ENCODE measurements around the gene GTF2F2. TPM values are rescaled to one million over a fixed set of nuclear protein-coding genes. Genes with fewer than 3 reads are reported as not detected.

GTF2F2 gene
- total RNA-seq, 4 donors from 2014 or later, result 24.5 to 35.0 (median 30.5) TPM

DNA sequence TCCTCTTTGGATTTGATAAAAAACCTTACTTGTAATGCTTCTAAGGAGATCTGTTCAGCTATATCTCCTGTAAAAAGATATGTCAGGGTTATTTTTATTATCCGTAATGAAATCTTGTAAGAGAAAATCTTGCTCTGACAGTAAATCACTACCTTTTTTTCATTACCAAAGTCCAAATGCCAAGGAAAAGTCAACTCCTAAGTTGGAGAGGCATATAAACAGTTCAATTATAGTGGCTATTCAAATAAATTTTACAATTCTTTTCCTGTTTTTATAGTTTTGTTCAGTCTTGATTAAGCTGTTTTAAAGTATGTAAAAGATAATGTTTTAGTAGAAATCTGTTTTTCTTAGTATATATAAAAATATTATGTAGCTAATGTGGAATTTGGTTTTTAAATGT, 71.6 kb downstream of the GTF2F2 start:
- 83% methylated on average over 1 of the region's 1 CpG for WGBS

DNA sequence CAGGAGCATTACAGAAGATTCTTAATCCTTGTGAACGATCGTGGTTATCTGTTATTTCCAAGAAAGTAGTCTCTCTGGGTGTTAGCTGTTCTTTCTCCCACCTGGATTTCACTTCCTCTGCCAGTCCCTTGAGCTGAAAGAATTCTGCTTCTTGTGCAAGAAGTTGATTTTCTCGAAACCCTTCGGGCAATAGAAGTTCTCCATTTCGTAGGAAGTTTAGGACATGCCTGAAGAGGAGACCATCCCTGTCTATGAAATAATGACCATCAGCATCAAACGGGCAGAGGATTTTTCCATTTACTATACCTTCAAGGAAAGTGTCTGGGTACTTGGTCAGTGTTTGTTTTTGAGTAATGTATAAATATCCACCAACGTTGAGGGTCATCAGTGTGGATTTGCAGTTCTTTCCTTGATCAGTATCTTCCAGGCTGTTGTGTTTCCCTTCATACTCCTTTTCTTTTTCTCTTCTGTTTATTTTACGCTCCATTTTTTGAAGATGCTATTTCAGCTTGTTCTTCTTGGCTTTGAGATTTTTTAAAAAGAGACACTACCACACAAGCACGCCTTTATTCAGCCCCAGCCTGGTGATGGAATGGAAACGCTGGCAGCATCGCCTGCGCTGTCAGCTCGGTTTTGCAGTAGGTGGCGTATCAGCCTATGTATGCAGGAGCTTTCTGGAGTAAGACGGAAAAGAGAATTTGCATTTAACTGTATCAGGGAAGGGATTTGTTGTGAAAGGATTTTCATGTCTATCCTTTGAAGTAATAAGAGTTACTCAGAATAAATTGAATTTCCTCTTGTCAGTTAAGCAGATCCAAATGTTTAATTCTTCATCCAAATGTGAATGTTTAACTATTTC, 74.0 kb downstream of the GTF2F2 start:
- Histone ChIP-seq H3K27me3 (no peaks in the 10 kb centered on the region), H3K4me1 (peaks cover 5% of the 10 kb centered on the region), H3K27ac (no peak overlapping the region), H3K36me3 (no peaks in the 10 kb centered on the region), H3K9me3 (no peaks in the 10 kb centered on the region), H3K4me3 (no peak overlapping the region)
- 71% methylated on average over 15 of the region's 15 CpGs for whole genome bisulfite sequencing
- TF ChIP-seq, protein P1, sequence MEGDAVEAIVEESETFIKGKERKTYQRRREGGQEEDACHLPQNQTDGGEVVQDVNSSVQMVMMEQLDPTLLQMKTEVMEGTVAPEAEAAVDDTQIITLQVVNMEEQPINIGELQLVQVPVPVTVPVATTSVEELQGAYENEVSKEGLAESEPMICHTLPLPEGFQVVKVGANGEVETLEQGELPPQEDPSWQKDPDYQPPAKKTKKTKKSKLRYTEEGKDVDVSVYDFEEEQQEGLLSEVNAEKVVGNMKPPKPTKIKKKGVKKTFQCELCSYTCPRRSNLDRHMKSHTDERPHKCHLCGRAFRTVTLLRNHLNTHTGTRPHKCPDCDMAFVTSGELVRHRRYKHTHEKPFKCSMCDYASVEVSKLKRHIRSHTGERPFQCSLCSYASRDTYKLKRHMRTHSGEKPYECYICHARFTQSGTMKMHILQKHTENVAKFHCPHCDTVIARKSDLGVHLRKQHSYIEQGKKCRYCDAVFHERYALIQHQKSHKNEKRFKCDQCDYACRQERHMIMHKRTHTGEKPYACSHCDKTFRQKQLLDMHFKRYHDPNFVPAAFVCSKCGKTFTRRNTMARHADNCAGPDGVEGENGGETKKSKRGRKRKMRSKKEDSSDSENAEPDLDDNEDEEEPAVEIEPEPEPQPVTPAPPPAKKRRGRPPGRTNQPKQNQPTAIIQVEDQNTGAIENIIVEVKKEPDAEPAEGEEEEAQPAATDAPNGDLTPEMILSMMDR (IDR thresholded peaks at IDR 0.05), result peak in 1 of 2 donors; percentile 17
- TF ChIP-seq POLR2AphosphoS5 (IDR thresholded peaks at IDR 0.05), result no peak
- DNase-seq (ENCODE audit: low spot score in 2 of 2), result no peak

More for the DNA sequence above, 71.6 kb downstream of the GTF2F2 start:
- DNase-seq (ENCODE audit: low spot score in 2 of 2), result no peak
- Histone ChIP-seq H3K36me3 (no peaks in the 10 kb centered on the region), H3K27ac (no peak overlapping the region), H3K9me3 (no peaks in the 10 kb centered on the region), H3K4me3 (no peak overlapping the region), H3K27me3 (no peaks in the 10 kb centered on the region), H3K4me1 (peaks cover 5% of the 10 kb centered on the region)
- TF ChIP-seq EP300 (IDR thresholded peaks at IDR 0.05) (no peak), POLR2A (IDR thresholded peaks at IDR 0.05) (no peak), POLR2AphosphoS5 (IDR thresholded peaks at IDR 0.05) (no peak)
- TF ChIP-seq, protein P1 (IDR thresholded peaks at IDR 0.05), result no peak

- no peak overlapping the region for H3K27ac ChIP-seq
- no peak overlapping the region for H3K4me3 ChIP-seq
- WGBS, result 92% methylated on average over 1 of the region's 1 CpG
Measured at GRCh38 chr13:45195421-45195820, 75.1 kb downstream of the GTF2F2 start.

DNA sequence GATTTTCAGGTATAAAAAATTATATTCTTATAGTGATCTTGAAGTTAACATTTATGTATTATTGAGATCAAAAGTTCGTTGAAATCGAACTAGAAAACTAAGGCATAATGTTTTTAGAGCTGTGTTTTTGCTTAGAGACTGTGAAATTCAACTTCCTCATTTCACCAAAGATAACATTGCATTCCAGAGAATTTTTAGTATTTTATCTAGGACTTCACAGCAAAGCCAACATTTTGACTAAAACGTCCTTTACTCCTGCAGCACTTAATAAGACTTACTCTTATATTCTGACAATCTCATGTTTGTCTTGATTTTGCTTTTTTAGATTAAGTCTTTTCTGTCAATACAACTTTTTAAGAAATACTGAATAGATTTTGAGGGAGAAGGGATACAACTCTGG, 75.8 kb downstream of the GTF2F2 start:
- no peaks in the 10 kb centered on the region for H3K9me3 ChIP-seq
- TF ChIP-seq EP300 (IDR thresholded peaks at IDR 0.05) (no peak), POLR2A (IDR thresholded peaks at IDR 0.05) (no peak), POLR2AphosphoS5 (IDR thresholded peaks at IDR 0.05) (no peak)
- TF ChIP-seq, protein P1 (IDR thresholded peaks at IDR 0.05), result no peak
- H3K4me3 ChIP-seq, result no peak overlapping the region
- DNase-seq (ENCODE audit: low spot score in 2 of 2), result no peak
- H3K27me3 ChIP-seq, result no peaks in the 10 kb centered on the region
- no peak overlapping the region for H3K27ac ChIP-seq
- no peaks in the 10 kb centered on the region for H3K36me3 ChIP-seq
- H3K4me1 ChIP-seq, result peaks cover 5% of the 10 kb centered on the region
- WGBS, result 77% methylated on average over 3 of the region's 3 CpGs

More at GRCh38 chr13:45195421-45195820, 75.1 kb downstream of the GTF2F2 start:
- H3K36me3 ChIP-seq, result no peaks in the 10 kb centered on the region
- no peaks in the 10 kb centered on the region for H3K27me3 ChIP-seq
- no peaks in the 10 kb centered on the region for H3K9me3 ChIP-seq
- TF ChIP-seq, protein P1 (IDR thresholded peaks at IDR 0.05), result no peak
- TF ChIP-seq POLR2AphosphoS5 (IDR thresholded peaks at IDR 0.05) (no peak), POLR2A (IDR thresholded peaks at IDR 0.05) (no peak), EP300 (IDR thresholded peaks at IDR 0.05) (no peak)
- peaks cover 5% of the 10 kb centered on the region for H3K4me1 ChIP-seq
- no peak for DNase-seq (ENCODE audit: low spot score in 2 of 2)

DNA sequence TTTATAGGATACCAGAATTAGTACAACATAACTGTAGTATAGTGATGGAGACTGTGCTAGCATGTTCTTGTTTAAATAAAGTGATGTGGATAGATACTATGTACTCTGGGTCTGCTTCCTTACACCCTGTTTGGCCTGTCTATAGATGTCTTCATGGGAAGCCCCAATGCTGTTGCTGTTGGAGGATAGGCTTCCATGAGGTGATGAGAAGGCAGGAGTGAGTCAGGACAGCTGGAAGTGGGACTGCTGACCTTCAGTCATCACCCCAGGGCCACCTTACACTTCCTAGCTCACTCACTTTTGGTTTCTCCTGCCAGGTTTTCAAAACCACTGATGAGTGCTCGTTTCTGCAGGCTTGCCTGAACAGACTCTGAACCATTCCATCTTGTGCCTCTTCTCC, 76.3 kb downstream of the GTF2F2 start:
- 47% methylated on average over 1 of the region's 1 CpG for WGBS
- no peak for DNase-seq (ENCODE audit: low spot score in 2 of 2)
- Histone ChIP-seq H3K27ac (no peak overlapping the region), H3K36me3 (no peaks in the 10 kb centered on the region), H3K4me3 (no peak overlapping the region), H3K27me3 (no peaks in the 10 kb centered on the region), H3K4me1 (peaks cover 5% of the 10 kb centered on the region), H3K9me3 (no peaks in the 10 kb centered on the region)
- TF ChIP-seq POLR2AphosphoS5 (IDR thresholded peaks at IDR 0.05) (no peak), POLR2A (IDR thresholded peaks at IDR 0.05) (no peak), EP300 (IDR thresholded peaks at IDR 0.05) (no peak)
- TF ChIP-seq, protein P1 (IDR thresholded peaks at IDR 0.05), result no peak
